Liver (tissue), 9 donors: ENCODE measurements around the gene FFAR1. TPM values are rescaled to one million over a fixed set of nuclear protein-coding genes. Genes with fewer than 3 reads are reported as not detected.

ENCODE experiments used
- DNase-seq: peaks from one replicate; pipeline ENCODE4 v3.0.0-alpha.2; 2017; ENCODE audit warnings: low spot score
- H3K27ac ChIP-seq, 2 donors: one replicate each; pipeline ENCODE4 v1.7.0; 2013; ENCODE audit warnings: inconsistent platforms in 2 of 2, low read length in 2 of 2, control low read depth in 1 of 2, low read depth in 1 of 2, mild to moderate bottlenecking in 1 of 2
- H3K27me3 ChIP-seq, 4 donors: one replicate each; pipeline versions ENCODE4 v1.6.1 to v1.7.0; 2013; ENCODE audit warnings: low read length in 3 of 4, inconsistent platforms in 1 of 4, mild to moderate bottlenecking in 1 of 4, moderate library complexity in 1 of 4; ENCODE audit not compliant: control insufficient read depth in 4 of 4, insufficient read depth in 4 of 4
- H3K36me3 ChIP-seq, 4 donors: one replicate each; pipeline versions ENCODE4 v1.6.1 to v1.7.0; 2013; ENCODE audit warnings: low read length in 3 of 4, mild to moderate bottlenecking in 3 of 4, low read depth in 1 of 4, moderate library complexity in 1 of 4; ENCODE audit not compliant: control insufficient read depth in 4 of 4, insufficient read depth in 3 of 4
- H3K4me1 ChIP-seq, 4 donors: one replicate each; pipeline versions ENCODE4 v1.6.1 to v1.7.0; 2013; ENCODE audit warnings: low read length in 3 of 4, mild to moderate bottlenecking in 3 of 4, moderate library complexity in 1 of 4; ENCODE audit not compliant: control insufficient read depth in 4 of 4, insufficient read depth in 4 of 4
- H3K4me3 ChIP-seq, 3 donors: one replicate each; pipeline versions ENCODE4 v1.6.1 to v1.7.0; 2013; ENCODE audit warnings: low read length in 3 of 3, control low read depth in 1 of 3, low read depth in 1 of 3, mild to moderate bottlenecking in 1 of 3
- H3K9ac ChIP-seq, 2 donors: one replicate each; pipeline ENCODE4 v1.7.0; 2013; ENCODE audit warnings: low read length in 2 of 2, mild to moderate bottlenecking in 2 of 2, moderate library complexity in 2 of 2, control low read depth in 1 of 2, low read depth in 1 of 2
- H3K9me3 ChIP-seq, 4 donors: one replicate each; pipeline versions ENCODE4 v1.6.1 to v1.7.0; 2013; ENCODE audit warnings: low read length in 3 of 4; ENCODE audit not compliant: control insufficient read depth in 4 of 4
- ATF3 ChIP-seq: IDR thresholded peaks from 2 replicates; pipeline ENCODE4 v1.6.1; 2016; ENCODE audit warnings: antibody characterized with exemption
- CTCF ChIP-seq: fragments of 150-350 bp; IDR thresholded peaks from 2 replicates; pipeline ENCODE4 v1.5.1; 2017; ENCODE audit warnings: improper control_type of control experiment, low read depth, low read length; ENCODE audit not compliant: missing input control
- FOXA1 ChIP-seq: IDR thresholded peaks from 2 replicates; pipeline ENCODE4 v1.6.1; 2016; ENCODE audit warnings: antibody characterized with exemption
- FOXA2 ChIP-seq: IDR thresholded peaks from 2 replicates; pipeline ENCODE4 v1.6.1; 2016; ENCODE audit warnings: antibody characterized with exemption
- HNF4A ChIP-seq, 2 donors: conservative IDR thresholded peaks; 2 replicates each; pipeline ENCODE4 v1.6.1; 2016; ENCODE audit warnings: antibody characterized with exemption in 2 of 2, mild to moderate bottlenecking in 2 of 2
- JUND ChIP-seq, 2 donors: IDR thresholded peaks; 2 replicates each; pipeline ENCODE4 v1.6.1; 2016; ENCODE audit warnings: antibody characterized with exemption in 2 of 2
- MAX ChIP-seq: IDR thresholded peaks from 2 replicates; pipeline ENCODE4 v1.6.1; 2016; ENCODE audit warnings: antibody characterized with exemption
- RAD21 ChIP-seq, 2 donors: IDR thresholded peaks; 2 replicates each; pipeline ENCODE4 v1.6.1; 2016; ENCODE audit warnings: antibody characterized with exemption in 2 of 2, mild to moderate bottlenecking in 2 of 2
- REST ChIP-seq: IDR thresholded peaks from 2 replicates; pipeline ENCODE4 v1.6.1; 2016; ENCODE audit warnings: antibody characterized with exemption, mild to moderate bottlenecking
- RXRA ChIP-seq, 2 donors: IDR thresholded peaks; 2 replicates each; pipeline ENCODE4 v1.6.1; 2017 to 2018; ENCODE audit warnings: antibody characterized with exemption in 2 of 2, mild to moderate bottlenecking in 1 of 2
- SP1 ChIP-seq: IDR thresholded peaks from 2 replicates; pipeline ENCODE4 v1.6.1; 2018; ENCODE audit warnings: antibody characterized with exemption, mild to moderate bottlenecking
- TAF1 ChIP-seq: conservative IDR thresholded peaks from 2 replicates; pipeline ENCODE4 v1.6.1; 2016; ENCODE audit warnings: antibody characterized with exemption, mild to moderate bottlenecking
- ZBTB33 ChIP-seq: IDR thresholded peaks from 2 replicates; pipeline ENCODE4 v1.6.1; 2016; ENCODE audit warnings: antibody characterized with exemption
- WGBS: extraction: QIAGEN DNeasy Blood & Tissue Kit; methylation state at CpG from one replicate; pipeline ENCODE4 v1.1.7; 2013; 5-methylcytosine and 5-hydroxymethylcytosine counted together
- polyA plus RNA-seq, 2 donors: library from polyadenylated mRNA; stranded (reverse) in 1 of 2; unstranded in 1 of 2; fragments of 200-250 nt in 1 of 2; fragments of >200 nt in 1 of 2; fragmentation: Nextera tagmentation in 1 of 2; extraction: Ambion mirVana in 1 of 2; gene quantifications; one replicate each; pipeline versions ENCODE4 v1.2.1 to v1.2.3, GENCODE V29; 2013 to 2015
- total RNA-seq, 2 donors: library from RNA; depleted of rRNA; stranded (reverse); fragments of >200 nt; gene quantifications; one replicate each; pipeline ENCODE4 v1.2.3, GENCODE V29; 2014
- donor health status: healthy.
- donor health status: healthy.
- donor health status: healthy.
- donor health status: healthy.
- donor health status: healthy.

Gene FFAR1
- total and polyA plus RNA-seq, 4 donors, result not detected

GRCh38 chr19:35305181-35305580, 42.5 kb upstream of the FFAR1 start:
- Histone ChIP-seq H3K9me3 (no peaks in the 10 kb centered on the region), H3K4me1 (peaks cover 0 to 8% (median 4%) of the 10 kb centered on the region in 4 donors), H3K4me3 (no peak overlapping the region), H3K27me3 (no peaks in the 10 kb centered on the region), H3K9ac (no peak overlapping the region), H3K27ac (no peak overlapping the region), H3K36me3 (no peaks in the 10 kb centered on the region)
- TF ChIP-seq REST (no peak), FOXA1 (no peak), MAX (no peak), RXRA (IDR thresholded peaks at IDR 0.05) (no peak), ATF3 (no peak), CTCF (no peak), TAF1 (no peak), RAD21 (IDR thresholded peaks at IDR 0.05) (no peak), ZBTB33 (no peak), FOXA2 (no peak)
- WGBS, result 68% methylated on average over 6 of the region's 6 CpGs
- DNase-seq, result no peak

GRCh38 chr19:35306473-35307246, 41.0 kb upstream of the FFAR1 start:
- no peaks in the 10 kb centered on the region for H3K27me3 ChIP-seq
- H3K27ac ChIP-seq, result no peak overlapping the region
- no peak for TF ChIP-seq RAD21 (IDR thresholded peaks at IDR 0.05)
- no peak for TF ChIP-seq FOXA2
- no peak for TF ChIP-seq ZBTB33
- no peak for TF ChIP-seq TAF1
- no peak for TF ChIP-seq RXRA (IDR thresholded peaks at IDR 0.05)
- TF ChIP-seq REST, result no peak
- no peak for TF ChIP-seq SP1
- TF ChIP-seq HNF4A (conservative IDR thresholded peaks at IDR 0.05), result no peak
- TF ChIP-seq JUND (IDR thresholded peaks at IDR 0.05), result no peak
- H3K9ac ChIP-seq, result no peak overlapping the region
- H3K9me3 ChIP-seq, result no peaks in the 10 kb centered on the region
- WGBS, result 94% methylated on average over 20 of the region's 20 CpGs
- no peaks in the 10 kb centered on the region for H3K36me3 ChIP-seq
- H3K4me3 ChIP-seq, result no peak overlapping the region
- DNase-seq, result no peak
- peaks cover 0 to 8% (median 4%) of the 10 kb centered on the region in 4 donors for H3K4me1 ChIP-seq
